Suprapubic skin (tissue), 4 donors: ENCODE results near the gene SCUBE1. TPM values are rescaled to one million over a fixed set of nuclear protein-coding genes. Genes with fewer than 3 reads are reported as not detected.

Experiments
- DNase-seq, 2 donors: peaks; one replicate each; pipeline ENCODE4 v3.0.0-alpha.2; 2019; ENCODE audit warnings: low spot score in 2 of 2
- H3K27ac ChIP-seq: fragments of 200-600 bp; sonication (generic); one replicate; pipeline ENCODE4 v1.5.1; 2019
- H3K27me3 ChIP-seq: fragments of 200-600 bp; sonication (generic); one replicate; pipeline ENCODE4 v1.5.1; 2019
- H3K36me3 ChIP-seq: fragments of 200-600 bp; sonication (generic); one replicate; pipeline ENCODE4 v1.5.1; 2019
- H3K4me1 ChIP-seq: fragments of 200-600 bp; sonication (generic); one replicate; pipeline ENCODE4 v1.5.1; 2019
- H3K4me3 ChIP-seq: fragments of 200-600 bp; sonication (generic); one replicate; pipeline ENCODE4 v1.5.1; 2019; ENCODE audit warnings: mild to moderate bottlenecking
- H3K9me3 ChIP-seq: fragments of 200-600 bp; sonication (generic); one replicate; pipeline ENCODE4 v1.5.1; 2019
- EP300 ChIP-seq: sonication (generic); formaldehyde crosslinking; IDR thresholded peaks from one replicate; pipeline ENCODE4 v1.6.1; 2017; ENCODE audit warnings: antibody characterized with exemption
- POLR2A ChIP-seq, 2 donors: fragments of 450-650 bp; IDR thresholded peaks; one replicate each; pipeline ENCODE4 v1.6.1; 2017; ENCODE audit warnings: antibody characterized with exemption in 2 of 2, mild to moderate bottlenecking in 2 of 2, moderate library complexity in 2 of 2
- POLR2AphosphoS5 ChIP-seq, 3 donors: sonication (generic); formaldehyde crosslinking; IDR thresholded peaks; one replicate each; pipeline ENCODE4 v1.6.1; 2017; ENCODE audit warnings: antibody characterized with exemption in 3 of 3
- WGBS: methylation state at CpG from one replicate; pipeline ENCODE4 v1.1.5; 2018; 5-methylcytosine and 5-hydroxymethylcytosine counted together
- total RNA-seq, 4 donors: library from RNA; depleted of rRNA; stranded (reverse); fragments of >200 nt; gene quantifications; one replicate each; pipeline ENCODE4 v1.1.0, GENCODE V29; 2016
- TF ChIP-seq, protein P1 (sequence below), 2 donors: fragments of 200-600 bp in 1 of 2; fragments of 450-650 bp in 1 of 2; sonication (generic) in 1 of 2; IDR thresholded peaks; one replicate each; pipeline ENCODE4 v1.5.1; 2016 to 2019; ENCODE audit warnings: antibody characterized with exemption in 2 of 2, mild to moderate bottlenecking in 1 of 2, moderate library complexity in 1 of 2

SCUBE1 gene
- total RNA-seq, 4 donors from 2014 or later = 0.47 to 1.1 (median 0.78) TPM

DNA sequence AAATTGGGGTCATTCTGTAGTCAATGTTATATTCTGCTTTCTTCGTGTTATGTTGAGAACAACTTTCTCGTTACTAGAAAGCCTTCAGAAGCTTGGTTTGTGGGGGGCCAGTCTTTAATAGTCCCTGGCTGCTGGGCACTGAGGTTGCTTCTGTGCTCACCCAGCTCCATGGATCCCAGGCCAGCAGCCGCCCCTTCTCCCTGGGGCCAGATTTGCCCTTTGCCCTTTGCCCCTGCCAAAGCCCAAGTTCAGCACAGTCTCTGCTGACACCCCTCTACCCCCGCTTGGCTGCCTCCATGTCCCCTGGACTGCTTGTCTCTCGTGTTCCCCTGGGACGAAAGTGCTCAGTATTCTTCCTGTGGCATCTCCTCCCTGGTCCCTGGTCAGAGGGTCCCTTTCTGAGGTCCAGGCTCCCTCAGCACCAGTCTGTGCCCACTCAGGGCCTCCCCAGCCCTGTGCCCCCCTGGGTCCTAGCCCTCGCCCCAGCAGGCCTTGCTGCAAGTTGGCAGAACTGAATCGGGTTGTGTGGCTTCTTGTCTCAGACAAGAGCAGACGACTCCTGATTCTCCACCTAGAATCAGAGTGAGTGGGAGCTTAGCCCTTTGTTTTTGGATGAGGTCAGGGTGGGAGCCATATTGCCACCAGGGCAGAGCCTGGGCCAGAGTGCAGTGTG lies 185.2 kb downstream of the SCUBE1 start:
- Histone ChIP-seq H3K4me3 (no peak overlapping the region), H3K4me1 (peaks cover 70% of the 10 kb centered on the region), H3K36me3 (peaks cover 31% of the 10 kb centered on the region), H3K27ac (no peak overlapping the region), H3K27me3 (no peaks in the 10 kb centered on the region), H3K9me3 (no peaks in the 10 kb centered on the region)
- no peak for DNase-seq
- WGBS = 75% methylated on average over 8 of the region's 9 CpGs
- TF ChIP-seq POLR2AphosphoS5 (IDR thresholded peaks at IDR 0.05) (no peak), EP300 (no peak), POLR2A (IDR thresholded peaks at IDR 0.05) (no peak)
- TF ChIP-seq, protein P1, sequence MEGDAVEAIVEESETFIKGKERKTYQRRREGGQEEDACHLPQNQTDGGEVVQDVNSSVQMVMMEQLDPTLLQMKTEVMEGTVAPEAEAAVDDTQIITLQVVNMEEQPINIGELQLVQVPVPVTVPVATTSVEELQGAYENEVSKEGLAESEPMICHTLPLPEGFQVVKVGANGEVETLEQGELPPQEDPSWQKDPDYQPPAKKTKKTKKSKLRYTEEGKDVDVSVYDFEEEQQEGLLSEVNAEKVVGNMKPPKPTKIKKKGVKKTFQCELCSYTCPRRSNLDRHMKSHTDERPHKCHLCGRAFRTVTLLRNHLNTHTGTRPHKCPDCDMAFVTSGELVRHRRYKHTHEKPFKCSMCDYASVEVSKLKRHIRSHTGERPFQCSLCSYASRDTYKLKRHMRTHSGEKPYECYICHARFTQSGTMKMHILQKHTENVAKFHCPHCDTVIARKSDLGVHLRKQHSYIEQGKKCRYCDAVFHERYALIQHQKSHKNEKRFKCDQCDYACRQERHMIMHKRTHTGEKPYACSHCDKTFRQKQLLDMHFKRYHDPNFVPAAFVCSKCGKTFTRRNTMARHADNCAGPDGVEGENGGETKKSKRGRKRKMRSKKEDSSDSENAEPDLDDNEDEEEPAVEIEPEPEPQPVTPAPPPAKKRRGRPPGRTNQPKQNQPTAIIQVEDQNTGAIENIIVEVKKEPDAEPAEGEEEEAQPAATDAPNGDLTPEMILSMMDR (IDR thresholded peaks at IDR 0.05) = no peak

DNA sequence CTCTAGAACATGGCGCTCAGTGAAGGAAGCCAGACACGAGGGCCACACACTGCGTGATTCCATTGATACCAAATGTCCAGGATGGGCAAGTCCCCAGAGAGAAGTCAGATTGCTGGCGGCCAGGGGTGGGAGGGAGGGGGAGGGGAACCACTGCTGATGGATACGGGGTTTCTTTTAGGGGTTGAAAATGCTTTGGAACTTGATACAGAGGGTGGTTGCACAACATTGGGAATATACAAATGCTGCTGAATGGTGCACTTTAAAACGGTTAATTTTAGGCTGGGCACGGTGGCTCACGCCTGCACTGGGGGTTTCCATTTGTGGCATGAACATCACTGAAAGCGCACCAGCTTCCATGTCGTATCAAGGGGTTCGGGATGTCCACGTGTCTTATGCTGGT lies 186.8 kb downstream of the SCUBE1 start:
- no peak for DNase-seq
- no peak overlapping the region for H3K4me3 ChIP-seq
- peaks cover 23% of the 10 kb centered on the region for H3K36me3 ChIP-seq
- peaks cover 81% of the 10 kb centered on the region for H3K4me1 ChIP-seq
- no peaks in the 10 kb centered on the region for H3K9me3 ChIP-seq
- H3K27me3 ChIP-seq = no peaks in the 10 kb centered on the region
- no peak overlapping the region for H3K27ac ChIP-seq
- 73% methylated on average over 12 of the region's 12 CpGs for WGBS
- TF ChIP-seq POLR2A (IDR thresholded peaks at IDR 0.05) (no peak), POLR2AphosphoS5 (IDR thresholded peaks at IDR 0.05) (no peak), EP300 (no peak)
- TF ChIP-seq, protein P1 (IDR thresholded peaks at IDR 0.05) = no peak

DNA sequence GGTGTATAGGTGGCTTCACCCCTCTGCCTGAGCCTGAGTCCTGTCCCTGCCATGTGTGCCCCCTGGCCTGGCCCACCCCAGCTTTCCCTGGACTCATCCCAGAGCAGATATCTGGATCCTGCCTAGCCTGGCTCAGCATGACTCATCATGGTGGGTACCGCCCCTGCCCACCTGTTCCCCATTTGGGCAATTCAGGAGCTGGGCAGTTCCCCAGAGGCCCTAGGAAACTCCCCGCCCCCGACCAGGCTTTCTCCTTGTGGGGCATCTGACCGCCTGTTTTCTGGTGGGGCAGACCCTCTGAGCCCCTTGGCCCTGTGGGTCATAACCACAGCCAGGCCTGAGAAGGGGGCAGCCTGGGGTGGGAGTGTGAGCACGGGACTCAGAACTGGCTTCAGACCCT lies 187.4 kb downstream of the SCUBE1 start:
- DNase-seq = no peak
- TF ChIP-seq POLR2AphosphoS5 (IDR thresholded peaks at IDR 0.05) (no peak), EP300 (no peak), POLR2A (IDR thresholded peaks at IDR 0.05) (no peak)
- TF ChIP-seq, protein P1 (IDR thresholded peaks at IDR 0.05) = no peak
- no peak overlapping the region for H3K27ac ChIP-seq
- no peaks in the 10 kb centered on the region for H3K27me3 ChIP-seq
- H3K36me3 ChIP-seq = peaks cover 17% of the 10 kb centered on the region
- WGBS = 67% methylated on average over 1 of the region's 5 CpGs
- H3K9me3 ChIP-seq = no peaks in the 10 kb centered on the region
- no peak overlapping the region for H3K4me3 ChIP-seq
- H3K4me1 ChIP-seq = peaks cover 87% of the 10 kb centered on the region

DNA sequence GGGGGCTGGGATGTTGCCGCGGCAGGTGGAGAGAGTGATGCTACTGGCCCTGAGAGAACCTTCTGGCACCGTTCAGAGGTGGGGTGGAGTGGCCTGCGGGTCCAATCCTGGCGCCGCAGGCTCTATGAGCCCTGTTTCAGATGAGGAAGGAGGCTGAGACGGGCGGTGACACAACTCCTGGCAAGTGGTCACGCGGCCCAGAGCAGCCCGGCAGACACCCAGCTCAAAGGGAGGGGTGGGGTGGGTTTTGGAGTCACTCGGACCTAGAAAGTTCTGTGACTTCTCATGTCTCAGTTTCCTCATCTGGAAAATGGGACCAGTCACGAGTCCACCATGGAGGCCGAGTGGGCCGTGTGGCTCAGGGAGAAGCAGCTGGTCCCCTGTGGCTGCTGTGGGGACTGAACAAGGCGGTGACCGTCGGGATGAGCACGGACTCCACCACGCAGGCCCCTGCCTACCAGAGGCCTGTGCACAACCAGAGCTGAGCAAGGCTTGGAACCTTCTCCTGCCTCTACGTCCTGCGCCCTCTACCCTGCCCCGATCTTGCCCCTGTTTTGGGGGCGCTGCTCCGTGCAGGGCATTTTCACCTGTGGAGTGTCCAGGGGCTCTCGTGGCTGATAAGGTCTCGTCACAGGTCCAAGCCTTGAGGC lies 188.2 kb downstream of the SCUBE1 start:
- DNase-seq = peak in 1 of 2 donors; percentile 81
- H3K4me1 ChIP-seq = peaks cover 87% of the 10 kb centered on the region
- WGBS = 31% methylated on average over 9 of the region's 27 CpGs
- no peaks in the 10 kb centered on the region for H3K9me3 ChIP-seq
- H3K27ac ChIP-seq = no peak overlapping the region
- TF ChIP-seq POLR2AphosphoS5 (IDR thresholded peaks at IDR 0.05) (no peak), EP300 (no peak), POLR2A (IDR thresholded peaks at IDR 0.05) (no peak)
- TF ChIP-seq, protein P1 (IDR thresholded peaks at IDR 0.05) = no peak
- no peaks in the 10 kb centered on the region for H3K27me3 ChIP-seq
- peaks cover 9% of the 10 kb centered on the region for H3K36me3 ChIP-seq
- H3K4me3 ChIP-seq = no peak overlapping the region

DNA sequence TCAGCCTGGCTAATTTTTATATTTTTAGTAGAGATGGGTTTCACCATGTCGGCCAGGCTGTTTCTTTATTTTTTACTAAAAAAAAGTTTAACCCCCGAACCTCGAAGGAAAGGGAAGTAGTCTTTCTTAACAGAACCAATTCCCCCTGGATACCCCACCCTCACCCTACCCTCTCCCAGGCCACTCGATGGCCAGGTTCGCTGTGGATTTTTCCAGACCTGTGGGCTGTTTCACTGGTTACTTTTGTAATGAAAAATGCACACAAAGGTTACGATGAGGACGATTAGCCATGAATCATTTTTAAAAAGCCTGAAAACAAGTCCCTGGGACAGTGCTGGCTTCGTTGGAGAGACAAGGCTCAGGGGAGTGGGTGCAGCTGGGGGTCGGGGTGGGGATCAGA lies 189.3 kb downstream of the SCUBE1 start:
- Histone ChIP-seq H3K9me3 (no peaks in the 10 kb centered on the region), H3K4me3 (no peak overlapping the region), H3K4me1 (peaks cover 75% of the 10 kb centered on the region), H3K27ac (peak overlapping the region; percentile 5), H3K27me3 (no peaks in the 10 kb centered on the region), H3K36me3 (no peaks in the 10 kb centered on the region)
- DNase-seq = no peak
- TF ChIP-seq POLR2A (IDR thresholded peaks at IDR 0.05) (no peak), EP300 (no peak), POLR2AphosphoS5 (IDR thresholded peaks at IDR 0.05) (no peak)
- TF ChIP-seq, protein P1 (IDR thresholded peaks at IDR 0.05) = no peak
- WGBS = 55% methylated on average over 9 of the region's 9 CpGs
